Neuronal stem cell (in vitro differentiated cells): ENCODE results near the gene GRIA1.

ENCODE experiments used
- DNase-seq: peaks from one replicate; pipeline ENCODE4 v3.0.0-alpha.2; 2013; ENCODE audit warnings: low spot score
- H2AFZ ChIP-seq: one replicate; pipeline ENCODE4 v1.6.1; 2013; ENCODE audit warnings: mild to moderate bottlenecking, low read length, inconsistent platforms
- H2AK5ac ChIP-seq: 2 replicates; pipeline ENCODE4 v1.6.1; 2013; ENCODE audit warnings: low read depth, mild to moderate bottlenecking, inconsistent platforms, low read length, moderate library complexity, mixed read lengths
- H2BK120ac ChIP-seq: 2 replicates; pipeline ENCODE4 v1.6.1; 2013; ENCODE audit warnings: low read depth, mild to moderate bottlenecking, inconsistent platforms, low read length, moderate library complexity, mixed read lengths
- H2BK12ac ChIP-seq: one replicate; pipeline ENCODE4 v1.6.1; 2013; ENCODE audit warnings: low read length, inconsistent platforms
- H2BK15ac ChIP-seq: 2 replicates; pipeline ENCODE4 v1.6.1; 2013; ENCODE audit warnings: mild to moderate bottlenecking, low read length, inconsistent platforms, mixed read lengths
- H2BK5ac ChIP-seq: one replicate; pipeline ENCODE4 v1.6.1; 2013; ENCODE audit warnings: inconsistent platforms, mild to moderate bottlenecking, low read length, moderate library complexity
- H3K14ac ChIP-seq: one replicate; pipeline ENCODE4 v1.6.1; 2013; ENCODE audit warnings: low read length, inconsistent platforms
- H3K18ac ChIP-seq: 2 replicates; pipeline ENCODE4 v1.6.1; 2013; ENCODE audit warnings: low read length, inconsistent platforms
- H3K23ac ChIP-seq: 2 replicates; pipeline ENCODE4 v1.6.1; 2013; ENCODE audit warnings: low read depth, mild to moderate bottlenecking, mixed read lengths, low read length, inconsistent platforms; ENCODE audit not compliant: poor library complexity
- H3K27ac ChIP-seq: replicated peaks from 3 replicates; pipeline ENCODE4 v1.5.1; 2013; ENCODE audit warnings: low read length, inconsistent platforms
- H3K27me3 ChIP-seq, 3 experiments: 2 replicates each; pipeline ENCODE4 v1.6.1; 2013; ENCODE audit warnings: low read length in 3 of 3, mild to moderate bottlenecking in 2 of 3, inconsistent platforms in 1 of 3, low read depth in 1 of 3, mixed read lengths in 1 of 3, moderate library complexity in 1 of 3; ENCODE audit not compliant: control insufficient read depth in 3 of 3, insufficient read depth in 3 of 3
- H3K36me3 ChIP-seq, 2 donors: replicated peaks in 1 of 2; 2 replicates each; pipeline ENCODE4 v1.6.1; 2013; ENCODE audit warnings: low read length in 2 of 2; ENCODE audit not compliant: control insufficient read depth in 2 of 2, insufficient read depth in 2 of 2
- H3K4ac ChIP-seq: 2 replicates; pipeline ENCODE4 v1.6.1; 2013; ENCODE audit warnings: inconsistent platforms, mild to moderate bottlenecking, low read length, moderate library complexity
- H3K4me1 ChIP-seq, 2 donors: 1 replicate in 1 of 2; 2 replicates in 1 of 2; pipeline ENCODE4 v1.6.1; 2013; ENCODE audit warnings: low read length in 2 of 2, low read depth in 1 of 2; ENCODE audit not compliant: control insufficient read depth in 2 of 2, insufficient read depth in 1 of 2
- H3K4me2 ChIP-seq: one replicate; pipeline ENCODE4 v1.6.1; 2013; ENCODE audit warnings: mild to moderate bottlenecking, low read length, inconsistent platforms; ENCODE audit not compliant: insufficient read depth, poor library complexity, severe bottlenecking
- H3K4me3 ChIP-seq, 2 donors: 2 replicates each; pipeline ENCODE4 v1.5.1; 2013; ENCODE audit warnings: low read length in 2 of 2, mild to moderate bottlenecking in 2 of 2, inconsistent platforms in 1 of 2, moderate library complexity in 1 of 2
- H3K79me1 ChIP-seq: one replicate; pipeline ENCODE4 v1.6.1; 2013; ENCODE audit warnings: low read depth, mild to moderate bottlenecking, inconsistent platforms, low read length, moderate library complexity
- H3K9ac ChIP-seq: one replicate; pipeline ENCODE4 v1.6.1; 2013; ENCODE audit warnings: mild to moderate bottlenecking, low read depth, low read length, inconsistent platforms; ENCODE audit not compliant: poor library complexity
- H3K9me3 ChIP-seq, 2 donors: replicated peaks in 1 of 2; 2 replicates each; pipeline versions ENCODE3 to v1.6.1; 2013; ENCODE audit warnings: low read length in 2 of 2, mild to moderate bottlenecking in 2 of 2, inconsistent platforms in 1 of 2, low read depth in 1 of 2, mixed read lengths in 1 of 2, moderate library complexity in 1 of 2; ENCODE audit not compliant: control insufficient read depth in 2 of 2, insufficient read depth in 1 of 2
- H4K8ac ChIP-seq: one replicate; pipeline ENCODE4 v1.6.1; 2013; ENCODE audit warnings: low read depth, mild to moderate bottlenecking, inconsistent platforms, low read length, moderate library complexity
- H4K91ac ChIP-seq: one replicate; pipeline ENCODE4 v1.6.1; 2013; ENCODE audit warnings: low read length, low read depth, mild to moderate bottlenecking, inconsistent platforms; ENCODE audit not compliant: poor library complexity
- WGBS, 2 donors: extraction: QIAGEN DNeasy Blood & Tissue Kit; methylation state at CpG; one replicate each; pipeline ENCODE4 v1.1.7; 2013; ENCODE audit warnings: missing lambda C conversion rate in 2 of 2, mixed read lengths in 1 of 2; ENCODE audit not compliant: insufficient read length in 2 of 2, insufficient replicate concordance in 1 of 2; ENCODE audit errors: extremely low coverage in 2 of 2; 5-methylcytosine and 5-hydroxymethylcytosine counted together

The GRIA1 gene

DNA sequence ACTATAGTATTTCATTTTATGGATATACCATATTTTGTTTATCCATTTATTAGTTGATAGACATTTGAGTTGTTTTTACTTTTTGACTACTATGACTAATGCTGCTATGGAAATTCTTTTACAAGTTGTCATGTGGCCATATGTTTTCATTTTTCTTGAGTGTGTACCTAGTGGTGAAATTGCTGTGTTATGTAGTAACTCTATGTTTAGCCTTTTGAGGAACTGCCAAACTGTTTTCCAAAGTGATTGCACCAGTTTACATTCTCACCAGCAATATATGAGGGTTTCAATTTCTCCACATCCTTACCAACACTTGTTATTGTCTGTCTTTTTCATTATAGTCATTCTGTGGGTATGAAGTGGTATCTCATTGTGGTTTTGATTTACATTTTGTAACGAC lies 75.4 kb downstream of the GRIA1 start:
- H3K9me3 ChIP-seq = peaks cover 2 to 13% of the 10 kb centered on the region in 2 donors
- H3K9ac ChIP-seq = no peak overlapping the region
- no peak overlapping the region for H2BK15ac ChIP-seq
- no peak overlapping the region for H4K8ac ChIP-seq
- H2AFZ ChIP-seq = no peak overlapping the region
- no peaks in the 10 kb centered on the region for H3K27me3 ChIP-seq
- no peak overlapping the region for H3K4me3 ChIP-seq
- H2BK120ac ChIP-seq = no peak overlapping the region
- no peak overlapping the region for H3K14ac ChIP-seq
- H2AK5ac ChIP-seq = no peak overlapping the region
- no peaks in the 10 kb centered on the region for H3K79me1 ChIP-seq
- H3K18ac ChIP-seq = no peak overlapping the region
- H2BK12ac ChIP-seq = no peak overlapping the region
- peaks cover 4 to 6% of the 10 kb centered on the region in 2 donors for H3K4me1 ChIP-seq
- H3K23ac ChIP-seq = no peak overlapping the region
- no peak overlapping the region for H4K91ac ChIP-seq
- H3K27ac ChIP-seq = no peak overlapping the region
- no peak overlapping the region for H3K4me2 ChIP-seq
- H2BK5ac ChIP-seq = no peak overlapping the region
- no CpG with 5 or more reads among the region's 1 CpG for WGBS, 2 donors
- H3K36me3 ChIP-seq = no peaks in the 10 kb centered on the region
- no peak for DNase-seq
- H3K4ac ChIP-seq = no peak overlapping the region

- Histone ChIP-seq H2AFZ (no peak overlapping the region), H2AK5ac (no peak overlapping the region), H2BK5ac (no peak overlapping the region), H3K4me2 (no peak overlapping the region), H3K27ac (no peak overlapping the region), H3K79me1 (no peaks in the 10 kb centered on the region), H2BK15ac (no peak overlapping the region), H3K14ac (no peak overlapping the region), H3K4ac (no peak overlapping the region), H2BK120ac (no peak overlapping the region), H3K23ac (no peak overlapping the region), H3K4me3 (no peak overlapping the region), H3K27me3 (no peaks in the 10 kb centered on the region), H3K4me1 (peaks cover 16 to 24% of the 10 kb centered on the region in 2 donors), H3K36me3 (no peaks in the 10 kb centered on the region), H4K91ac (no peak overlapping the region), H3K9ac (no peak overlapping the region), H4K8ac (no peak overlapping the region), H3K18ac (no peak overlapping the region), H3K9me3 (no peaks in the 10 kb centered on the region), H2BK12ac (no peak overlapping the region)
- no peak for DNase-seq
- no CpG with 5 or more reads among the region's 1 CpG for WGBS, 2 donors
Measured at GRCh38 chr5:153569036-153569435, 78.6 kb downstream of the GRIA1 start.

DNA sequence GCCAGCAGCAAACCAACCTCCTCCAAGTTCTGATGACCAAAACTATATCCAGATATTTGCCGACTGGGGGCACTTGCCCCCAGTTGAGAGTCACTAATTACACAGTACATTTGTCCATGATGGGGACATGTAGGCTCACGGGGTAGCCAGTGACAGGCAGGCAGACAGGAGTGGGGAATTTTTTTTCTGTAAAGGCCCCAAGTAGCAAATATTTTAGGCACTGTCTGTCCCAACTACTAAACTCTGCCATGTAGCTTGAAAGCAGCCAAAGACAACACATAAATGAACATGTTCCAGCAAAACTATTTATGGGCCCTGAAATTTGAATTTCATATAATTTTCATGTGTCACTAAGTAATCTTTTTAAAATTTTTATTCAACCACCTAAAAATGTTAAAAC lies 80.7 kb downstream of the GRIA1 start:
- Histone ChIP-seq H4K91ac (no peak overlapping the region), H3K4me1 (peaks cover 16 to 27% of the 10 kb centered on the region in 2 donors), H3K18ac (no peak overlapping the region), H2BK12ac (no peak overlapping the region), H2BK15ac (no peak overlapping the region), H3K4me2 (no peak overlapping the region), H3K4ac (no peak overlapping the region), H2AK5ac (no peak overlapping the region), H3K23ac (no peak overlapping the region), H3K36me3 (no peaks in the 10 kb centered on the region), H4K8ac (no peak overlapping the region), H3K9ac (no peak overlapping the region), H3K27me3 (no peaks in the 10 kb centered on the region), H2AFZ (no peak overlapping the region), H2BK120ac (no peak overlapping the region), H2BK5ac (no peak overlapping the region), H3K4me3 (no peak overlapping the region), H3K9me3 (no peaks in the 10 kb centered on the region), H3K14ac (no peak overlapping the region), H3K27ac (no peak overlapping the region), H3K79me1 (no peaks in the 10 kb centered on the region)
- no peak for DNase-seq
- WGBS, 2 donors = no CpG with 5 or more reads among the region's 2 CpGs

DNA sequence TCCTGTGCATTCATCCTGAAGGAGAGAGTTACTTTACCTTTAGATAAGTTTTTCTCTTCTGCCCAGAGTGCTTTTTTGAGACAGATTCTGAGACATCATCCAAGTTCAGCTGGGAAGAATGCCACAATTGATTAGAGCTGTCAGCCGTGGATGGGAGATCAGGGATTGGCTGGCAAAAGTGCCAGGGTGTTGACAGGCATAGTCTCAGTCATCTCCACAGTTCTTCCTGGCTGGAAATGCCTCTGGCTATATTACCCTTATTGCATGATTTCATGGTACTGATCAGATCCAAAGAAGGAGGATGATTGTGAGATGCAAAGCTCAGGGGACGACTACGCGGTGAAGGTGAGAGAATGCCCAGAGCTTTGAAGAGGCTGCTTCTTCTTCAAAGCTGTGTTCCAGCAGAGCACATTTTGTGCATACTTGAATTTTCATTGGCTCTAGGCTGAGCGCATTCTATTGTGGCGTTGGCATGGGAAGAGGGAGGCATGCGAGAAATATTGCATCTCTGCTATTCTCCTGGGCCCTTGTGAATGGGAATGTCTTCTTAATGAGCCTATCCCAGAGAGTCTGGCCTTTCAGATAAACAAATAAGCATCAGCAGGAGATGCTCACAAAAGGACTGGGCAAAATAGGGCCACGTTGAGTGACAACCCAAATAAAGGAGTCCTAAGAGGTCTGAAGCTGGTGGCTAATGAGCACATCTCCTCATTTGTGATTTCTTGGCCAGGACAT lies 82.1 kb downstream of the GRIA1 start:
- H2BK15ac ChIP-seq = no peak overlapping the region
- no peak overlapping the region for H3K23ac ChIP-seq
- peak overlapping the region; percentile 73 for H3K27ac ChIP-seq
- no peak overlapping the region for H3K4ac ChIP-seq
- no peaks in the 10 kb centered on the region for H3K36me3 ChIP-seq
- peak; percentile 40 for DNase-seq
- H3K4me1 ChIP-seq = peaks cover 16 to 27% of the 10 kb centered on the region in 2 donors
- H3K14ac ChIP-seq = no peak overlapping the region
- no CpG with 5 or more reads among the region's 8 CpGs for WGBS, 2 donors
- no peak overlapping the region for H4K91ac ChIP-seq
- H3K9me3 ChIP-seq = no peaks in the 10 kb centered on the region
- H2AK5ac ChIP-seq = no peak overlapping the region
- no peak overlapping the region for H3K9ac ChIP-seq
- no peak overlapping the region for H3K4me2 ChIP-seq
- H2AFZ ChIP-seq = no peak overlapping the region
- H2BK12ac ChIP-seq = no peak overlapping the region
- H2BK5ac ChIP-seq = no peak overlapping the region
- H3K79me1 ChIP-seq = no peaks in the 10 kb centered on the region
- no peak overlapping the region for H2BK120ac ChIP-seq
- H4K8ac ChIP-seq = no peak overlapping the region
- H3K4me3 ChIP-seq = no peak overlapping the region
- no peaks in the 10 kb centered on the region for H3K27me3 ChIP-seq
- H3K18ac ChIP-seq = no peak overlapping the region
